AG09309 (cell line): ENCODE measurements around the gene CHMP6.

Experiments
- DNase-seq: peaks from one replicate; pipeline ENCODE4 v3.0.0-alpha.2; 2010; ENCODE audit warnings: low read depth
- H3K4me3 ChIP-seq: 2 replicates; pipeline ENCODE4 v1.5.1; 2011; ENCODE audit warnings: mild to moderate bottlenecking, low read depth, low read length, moderate library complexity; ENCODE audit not compliant: control insufficient read depth
- TF ChIP-seq, protein P1 (sequence below): IDR thresholded peaks from 2 replicates; pipeline ENCODE4 v1.5.1; 2011; ENCODE audit warnings: mild to moderate bottlenecking, low read depth, low read length, inconsistent platforms; ENCODE audit not compliant: insufficient read depth, control insufficient read depth; ENCODE audit errors: missing control alignments

Gene CHMP6

GRCh38 chr17:80961541-80962330 is 29.9 kb upstream of the CHMP6 start:
- DNase-seq = no peak
- TF ChIP-seq, protein P1, sequence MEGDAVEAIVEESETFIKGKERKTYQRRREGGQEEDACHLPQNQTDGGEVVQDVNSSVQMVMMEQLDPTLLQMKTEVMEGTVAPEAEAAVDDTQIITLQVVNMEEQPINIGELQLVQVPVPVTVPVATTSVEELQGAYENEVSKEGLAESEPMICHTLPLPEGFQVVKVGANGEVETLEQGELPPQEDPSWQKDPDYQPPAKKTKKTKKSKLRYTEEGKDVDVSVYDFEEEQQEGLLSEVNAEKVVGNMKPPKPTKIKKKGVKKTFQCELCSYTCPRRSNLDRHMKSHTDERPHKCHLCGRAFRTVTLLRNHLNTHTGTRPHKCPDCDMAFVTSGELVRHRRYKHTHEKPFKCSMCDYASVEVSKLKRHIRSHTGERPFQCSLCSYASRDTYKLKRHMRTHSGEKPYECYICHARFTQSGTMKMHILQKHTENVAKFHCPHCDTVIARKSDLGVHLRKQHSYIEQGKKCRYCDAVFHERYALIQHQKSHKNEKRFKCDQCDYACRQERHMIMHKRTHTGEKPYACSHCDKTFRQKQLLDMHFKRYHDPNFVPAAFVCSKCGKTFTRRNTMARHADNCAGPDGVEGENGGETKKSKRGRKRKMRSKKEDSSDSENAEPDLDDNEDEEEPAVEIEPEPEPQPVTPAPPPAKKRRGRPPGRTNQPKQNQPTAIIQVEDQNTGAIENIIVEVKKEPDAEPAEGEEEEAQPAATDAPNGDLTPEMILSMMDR = no peak
- no peak overlapping the region for H3K4me3 ChIP-seq

DNA sequence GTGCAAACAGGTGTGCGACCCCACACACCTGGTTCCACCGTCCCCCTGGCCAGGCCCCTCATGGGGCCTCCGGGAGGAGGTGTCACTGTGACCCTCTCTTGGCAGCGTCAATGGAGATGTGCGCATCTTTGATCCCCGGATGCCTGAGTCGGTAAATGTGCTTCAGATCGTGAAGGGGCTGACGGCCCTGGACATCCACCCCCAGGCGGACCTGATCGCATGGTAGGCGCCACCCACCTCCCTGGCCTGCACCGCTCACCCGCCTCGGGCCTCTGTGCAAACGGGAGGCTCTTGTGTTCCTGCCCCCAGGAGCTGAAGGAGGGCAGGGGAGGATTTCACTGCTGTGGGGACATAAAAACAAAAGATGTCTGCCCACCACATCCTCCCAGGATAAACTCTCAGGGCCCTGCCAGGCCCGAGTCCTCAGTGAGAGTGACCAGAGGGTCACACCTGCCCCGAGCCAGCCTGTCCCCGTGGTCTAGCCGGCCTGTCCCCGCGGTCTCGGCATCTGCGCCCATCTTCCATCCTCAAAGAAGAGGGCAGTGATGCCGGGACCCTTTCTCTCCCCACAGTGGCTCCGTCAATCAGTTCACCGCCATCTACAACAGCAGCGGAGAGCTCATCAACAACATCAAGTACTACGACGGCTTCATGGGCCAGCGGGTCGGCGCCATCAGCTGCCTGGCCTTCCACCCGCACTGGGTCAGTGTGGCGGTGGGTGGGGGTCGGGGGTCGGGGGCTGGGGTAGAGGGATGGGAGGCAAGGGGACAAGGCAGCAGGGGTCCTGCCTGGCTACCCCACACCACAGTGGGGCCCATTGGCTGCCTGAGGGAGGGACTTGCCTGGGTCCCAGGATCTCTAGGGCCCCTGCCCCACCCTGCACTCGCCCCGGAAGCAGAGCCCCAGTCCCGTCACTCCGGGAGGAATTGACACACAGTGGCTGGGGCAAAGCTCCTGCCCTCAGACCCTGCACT is 29.0 kb upstream of the CHMP6 start:
- no peak for DNase-seq
- TF ChIP-seq, protein P1 = no peak
- H3K4me3 ChIP-seq = no peak overlapping the region

DNA sequence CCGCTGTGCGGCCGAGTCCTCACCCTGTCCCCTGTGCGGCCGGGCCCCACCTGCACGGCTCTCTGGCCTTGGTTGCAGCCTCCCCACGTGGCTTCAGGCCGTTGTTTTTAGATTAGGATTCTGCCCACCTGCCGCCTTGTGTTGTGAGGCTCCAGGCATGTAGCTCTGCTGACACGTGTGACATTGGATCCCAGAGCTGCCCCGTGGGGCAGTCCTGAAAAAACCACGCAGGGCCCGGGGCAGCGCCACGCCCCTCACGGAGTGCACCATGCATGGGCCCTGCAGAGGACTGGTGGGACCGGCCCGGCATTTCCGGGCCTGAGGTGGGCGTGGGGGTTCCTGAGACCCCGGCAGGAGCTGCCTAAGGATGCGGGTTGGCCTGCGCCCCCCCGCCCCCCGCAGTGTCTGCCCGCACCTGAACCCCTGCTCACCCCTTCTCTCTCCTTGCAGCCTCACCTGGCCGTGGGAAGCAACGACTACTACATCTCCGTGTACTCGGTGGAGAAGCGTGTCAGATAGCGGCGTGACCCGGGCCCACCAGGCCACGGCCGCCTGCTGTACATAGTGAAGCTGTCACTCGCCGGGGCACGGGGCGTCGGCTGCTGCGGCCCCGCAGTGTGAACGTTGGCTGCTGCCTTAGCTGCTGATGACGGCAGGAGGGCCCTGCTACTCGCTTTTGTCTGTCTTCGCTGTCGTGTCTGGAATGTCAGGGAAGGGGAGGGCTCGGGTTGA is 27.7 kb upstream of the CHMP6 start:
- no peak for DNase-seq
- no peak overlapping the region for H3K4me3 ChIP-seq
- TF ChIP-seq, protein P1 = no peak

- TF ChIP-seq, protein P1 = no peak
- no peak overlapping the region for H3K4me3 ChIP-seq
- DNase-seq = no peak
Observed at GRCh38 chr17:80964544-80964856, 27.1 kb upstream of the CHMP6 start.

DNA sequence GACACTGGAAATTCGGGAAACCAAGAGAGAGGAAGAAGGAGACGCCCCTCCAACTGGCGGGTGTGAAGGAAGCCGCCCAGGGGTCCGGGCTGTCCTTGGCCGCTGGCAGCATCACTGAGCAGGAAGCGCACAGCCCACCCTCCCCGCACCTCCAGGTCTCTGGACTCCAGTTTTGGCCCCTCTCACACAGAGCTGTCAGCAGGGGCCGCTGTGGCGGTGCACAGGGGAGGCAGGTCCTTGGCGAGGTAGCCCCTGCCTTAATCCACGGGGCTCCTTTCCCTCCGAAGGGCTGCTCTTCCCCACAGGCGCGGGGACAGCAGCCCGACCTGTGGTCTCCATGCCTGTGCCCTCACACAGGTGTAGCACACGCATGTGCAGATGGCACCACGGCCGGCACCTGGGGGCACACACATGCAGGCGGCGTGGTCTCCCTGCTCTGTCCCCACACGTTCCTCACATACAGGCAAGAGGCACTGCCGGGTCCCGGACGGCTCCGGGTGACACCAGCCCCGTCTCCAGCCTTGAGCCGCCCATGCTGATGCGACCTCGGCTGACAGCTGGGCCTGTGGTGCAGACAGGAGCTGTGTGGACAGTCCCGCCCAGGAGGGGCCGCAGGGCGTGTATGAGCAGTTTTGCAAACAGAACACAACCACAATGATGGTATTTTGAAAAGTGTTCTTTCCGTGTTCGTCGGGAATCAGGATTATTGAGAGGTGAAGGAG is 26.6 kb upstream of the CHMP6 start:
- no peak for DNase-seq
- TF ChIP-seq, protein P1 = no peak
- H3K4me3 ChIP-seq = no peak overlapping the region

- H3K4me3 ChIP-seq = no peak overlapping the region
- no peak for DNase-seq
- TF ChIP-seq, protein P1 = no peak
Observed at GRCh38 chr17:80965606-80966005, 26.0 kb upstream of the CHMP6 start.
